HG03432 (cell line): Measurements from ENCODE around the gene PRELID2.
"Not testable (repeated sequence)": the region's sequence is repeated elsewhere in the genome, so short reads cannot be mapped to it uniquely, and the experiment has no call there.

Experiments used
- ATAC-seq: cut with Tn5 transposase; IDR thresholded peaks from one replicate; pipeline ENCODE4 v1.9.1; 2021; ENCODE audit warnings: mild to moderate bottlenecking, moderate library complexity; ENCODE audit not compliant: unreplicated experiment

Gene PRELID2

GRCh38 chr5:145798503-145798902 is 36.6 kb downstream of the PRELID2 start:
- ATAC-seq, result not testable (repeated sequence)

GRCh38 chr5:145797336-145797735 is 37.8 kb downstream of the PRELID2 start:
- ATAC-seq, result no peak

- ATAC-seq, result no peak
Observed at GRCh38 chr5:145796318-145796717, 38.8 kb downstream of the PRELID2 start.

GRCh38 chr5:145793574-145793973 is 41.6 kb downstream of the PRELID2 start:
- ATAC-seq, result no peak

GRCh38 chr5:145792840-145793239 is 42.3 kb downstream of the PRELID2 start:
- no peak for ATAC-seq

- ATAC-seq, result no peak
Observed at GRCh38 chr5:145791866-145792265, 43.3 kb downstream of the PRELID2 start.

GRCh38 chr5:145787996-145788395 is 47.1 kb downstream of the PRELID2 start:
- no peak for ATAC-seq

GRCh38 chr5:145787507-145787906 is 47.6 kb downstream of the PRELID2 start:
- no peak for ATAC-seq

- no peak for ATAC-seq
Observed at GRCh38 chr5:145787001-145787400, 48.1 kb downstream of the PRELID2 start.

- no peak for ATAC-seq
Observed at GRCh38 chr5:145780982-145781381, 54.2 kb downstream of the PRELID2 start.

GRCh38 chr5:145778144-145778900 is 56.8 kb downstream of the PRELID2 start:
- ATAC-seq, result no peak

- ATAC-seq, result no peak
Observed at GRCh38 chr5:145777445-145778063, 57.6 kb downstream of the PRELID2 start.

GRCh38 chr5:145776886-145777285 is 58.3 kb downstream of the PRELID2 start:
- no peak for ATAC-seq

GRCh38 chr5:145775893-145776444 is 59.2 kb downstream of the PRELID2 start:
- ATAC-seq, result no peak

- no peak for ATAC-seq
Observed at GRCh38 chr5:145775411-145775810, 59.7 kb downstream of the PRELID2 start.

- ATAC-seq, result no peak
Observed at GRCh38 chr5:145774442-145774841, 60.7 kb downstream of the PRELID2 start.

- no peak for ATAC-seq
Observed at GRCh38 chr5:145772466-145772865, 62.7 kb downstream of the PRELID2 start.

- no peak for ATAC-seq
Observed at GRCh38 chr5:145768863-145769262, 66.3 kb downstream of the PRELID2 start.

- ATAC-seq, result no peak
Observed at GRCh38 chr5:145764325-145764724, 70.8 kb downstream of the PRELID2 start.

- ATAC-seq, result no peak
Observed at GRCh38 chr5:145762833-145763232, 72.3 kb downstream of the PRELID2 start.

GRCh38 chr5:145761254-145761653 is 73.9 kb downstream of the PRELID2 start:
- ATAC-seq, result no peak

- ATAC-seq, result no peak
Observed at GRCh38 chr5:145760660-145761059, 74.5 kb downstream of the PRELID2 start.
